Measurements from ENCODE around the gene TTC7B.

DNA sequence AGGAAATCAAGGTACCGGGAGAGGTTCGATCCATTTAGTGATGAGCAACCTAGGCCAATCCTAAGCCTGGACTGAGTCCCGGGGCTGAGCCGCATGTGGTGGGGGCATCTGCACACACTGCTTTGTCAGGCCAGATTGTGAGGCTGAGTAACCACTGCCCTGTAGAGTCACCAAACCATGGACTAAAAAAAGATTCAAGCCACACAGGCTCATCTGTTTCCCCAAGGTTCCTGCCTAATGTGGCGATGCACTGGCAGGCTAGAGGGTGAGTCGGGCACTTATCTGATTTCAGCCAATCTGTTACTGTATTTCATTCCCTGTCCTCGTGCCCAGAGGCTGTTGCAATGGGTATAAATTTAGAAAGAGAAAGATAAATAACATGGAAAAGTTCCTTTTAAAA is 140.8 kb downstream of the TTC7B start:
- TF ChIP-seq, protein P1, sequence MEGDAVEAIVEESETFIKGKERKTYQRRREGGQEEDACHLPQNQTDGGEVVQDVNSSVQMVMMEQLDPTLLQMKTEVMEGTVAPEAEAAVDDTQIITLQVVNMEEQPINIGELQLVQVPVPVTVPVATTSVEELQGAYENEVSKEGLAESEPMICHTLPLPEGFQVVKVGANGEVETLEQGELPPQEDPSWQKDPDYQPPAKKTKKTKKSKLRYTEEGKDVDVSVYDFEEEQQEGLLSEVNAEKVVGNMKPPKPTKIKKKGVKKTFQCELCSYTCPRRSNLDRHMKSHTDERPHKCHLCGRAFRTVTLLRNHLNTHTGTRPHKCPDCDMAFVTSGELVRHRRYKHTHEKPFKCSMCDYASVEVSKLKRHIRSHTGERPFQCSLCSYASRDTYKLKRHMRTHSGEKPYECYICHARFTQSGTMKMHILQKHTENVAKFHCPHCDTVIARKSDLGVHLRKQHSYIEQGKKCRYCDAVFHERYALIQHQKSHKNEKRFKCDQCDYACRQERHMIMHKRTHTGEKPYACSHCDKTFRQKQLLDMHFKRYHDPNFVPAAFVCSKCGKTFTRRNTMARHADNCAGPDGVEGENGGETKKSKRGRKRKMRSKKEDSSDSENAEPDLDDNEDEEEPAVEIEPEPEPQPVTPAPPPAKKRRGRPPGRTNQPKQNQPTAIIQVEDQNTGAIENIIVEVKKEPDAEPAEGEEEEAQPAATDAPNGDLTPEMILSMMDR (IDR thresholded peaks at IDR 0.05): no peak
- TF ChIP-seq POLR2A (IDR thresholded peaks at IDR 0.05) (no peak), EP300 (IDR thresholded peaks at IDR 0.05) (no peak)
